Cardiac muscle cell (in vitro differentiated cells and primary cell): ENCODE measurements around the gene BIRC7. TPM values are rescaled to one million over a fixed set of nuclear protein-coding genes. Genes with fewer than 3 reads are reported as not detected.

Experiments used
- DNase-seq, 2 donors: peaks; one replicate each; pipeline versions ENCODE4 v3.0.0 to v3.0.0-alpha.2; 2010 to 2017; ENCODE audit warnings: low read depth in 1 of 2, low spot score in 1 of 2
- H3K27ac ChIP-seq: fragments of 200-600 bp; sonication (generic); 2 replicates; pipeline ENCODE4 v1.5.1; 2016
- H3K27me3 ChIP-seq: fragments of 200-600 bp; sonication (generic); 2 replicates; pipeline ENCODE4 v1.6.0; 2016; ENCODE audit warnings: control low read depth
- H3K36me3 ChIP-seq: fragments of 200-600 bp; sonication (generic); 2 replicates; pipeline ENCODE4 v1.5.1; 2016; ENCODE audit warnings: control low read depth
- H3K4me1 ChIP-seq: fragments of 200-600 bp; sonication (generic); 2 replicates; pipeline ENCODE4 v1.8.1; 2017; ENCODE audit warnings: low read depth, mild to moderate bottlenecking, mixed run types
- H3K4me3 ChIP-seq: fragments of 200-600 bp; sonication (generic); 2 replicates; pipeline ENCODE4 v1.5.1; 2016; ENCODE audit warnings: mild to moderate bottlenecking
- H3K9me3 ChIP-seq: fragments of 200-600 bp; sonication (generic); 2 replicates; pipeline ENCODE4 v1.5.1; 2017; ENCODE audit warnings: low read depth, mild to moderate bottlenecking, control low read depth
- polyA plus RNA-seq: library from polyadenylated mRNA; unstranded; fragments of >200 nt; fragmentation: Nextera tagmentation; extraction: Ambion mirVana; gene quantifications from 2 replicates; pipeline ENCODE4 v1.2.1, GENCODE V29; 2016
- total RNA-seq: library from RNA; depleted of rRNA; stranded (reverse); fragments of >200 nt; gene quantifications from 2 replicates; pipeline ENCODE4 v1.2.3, GENCODE V29; 2016
- TF ChIP-seq, protein P1 (sequence below): IDR thresholded peaks from 2 replicates; pipeline ENCODE4 v1.5.1; 2012; ENCODE audit warnings: low read depth, mild to moderate bottlenecking, low read length

The BIRC7 gene
- total and polyA plus RNA-seq, 2 experiments from 2014 or later, result 0.54 TPM; not detected in 1

DNA sequence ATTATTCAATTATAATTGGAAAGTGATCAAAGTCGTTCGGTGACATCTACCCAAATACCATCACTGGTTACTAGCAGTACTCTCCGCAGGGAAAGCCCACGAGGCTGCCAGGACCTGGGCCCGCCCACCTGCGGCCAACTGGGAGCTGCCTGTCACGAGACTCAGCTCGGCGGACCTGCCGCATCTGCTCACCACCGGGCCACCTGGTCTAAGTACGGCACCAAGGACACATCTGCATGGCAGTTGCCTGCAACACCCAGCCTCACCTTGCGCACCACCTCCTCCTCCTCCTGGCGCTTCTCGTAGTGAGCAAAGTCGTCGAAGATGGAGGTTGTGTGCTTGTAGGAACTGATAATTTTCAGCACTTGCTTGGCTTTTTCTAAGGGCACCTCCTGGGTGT, 33.7 kb upstream of the BIRC7 start:
- H3K36me3 ChIP-seq, result peaks cover 27% of the 10 kb centered on the region
- DNase-seq, result no peak

DNA sequence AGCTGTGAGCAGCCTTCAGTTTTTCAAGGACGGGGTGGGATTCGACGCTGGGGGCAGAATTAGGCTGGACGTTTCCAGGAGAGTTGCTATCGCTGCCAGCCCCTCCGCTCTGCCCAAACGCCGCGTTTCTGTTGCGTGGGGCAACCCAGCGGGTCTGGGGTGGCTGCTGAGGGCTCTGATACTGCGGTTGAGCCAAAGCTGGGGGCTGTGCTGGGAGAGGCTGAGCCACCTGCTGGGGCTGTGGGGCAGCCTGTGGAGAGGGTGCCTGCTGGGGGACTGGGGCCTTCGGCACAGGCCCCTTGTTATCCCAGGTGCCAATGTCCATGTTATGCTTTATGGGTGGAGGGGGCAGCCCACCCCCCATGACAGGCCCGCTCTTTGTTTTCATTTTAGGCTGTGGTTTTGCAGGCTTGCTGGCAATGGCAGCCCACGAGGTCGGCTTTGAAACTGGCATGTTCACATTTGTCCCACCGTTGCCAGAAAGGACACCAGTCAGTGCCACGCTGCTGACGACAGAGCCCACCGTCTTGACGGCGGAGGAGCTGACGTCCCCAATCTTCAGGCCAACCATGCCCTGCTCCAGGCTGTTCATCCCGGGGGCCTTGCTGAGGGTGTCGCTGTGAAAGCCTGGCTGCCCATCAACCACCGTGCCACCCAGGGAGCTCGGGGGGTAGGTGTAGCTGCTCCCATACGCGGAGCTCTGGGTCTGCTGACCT, 32.7 kb upstream of the BIRC7 start:
- Histone ChIP-seq H3K4me1 (peaks cover 9% of the 10 kb centered on the region), H3K4me3 (no peak overlapping the region), H3K36me3 (peaks cover 27% of the 10 kb centered on the region), H3K27me3 (no peaks in the 10 kb centered on the region), H3K27ac (no peak overlapping the region), H3K9me3 (no peaks in the 10 kb centered on the region)
- no peak for DNase-seq
- TF ChIP-seq, protein P1, sequence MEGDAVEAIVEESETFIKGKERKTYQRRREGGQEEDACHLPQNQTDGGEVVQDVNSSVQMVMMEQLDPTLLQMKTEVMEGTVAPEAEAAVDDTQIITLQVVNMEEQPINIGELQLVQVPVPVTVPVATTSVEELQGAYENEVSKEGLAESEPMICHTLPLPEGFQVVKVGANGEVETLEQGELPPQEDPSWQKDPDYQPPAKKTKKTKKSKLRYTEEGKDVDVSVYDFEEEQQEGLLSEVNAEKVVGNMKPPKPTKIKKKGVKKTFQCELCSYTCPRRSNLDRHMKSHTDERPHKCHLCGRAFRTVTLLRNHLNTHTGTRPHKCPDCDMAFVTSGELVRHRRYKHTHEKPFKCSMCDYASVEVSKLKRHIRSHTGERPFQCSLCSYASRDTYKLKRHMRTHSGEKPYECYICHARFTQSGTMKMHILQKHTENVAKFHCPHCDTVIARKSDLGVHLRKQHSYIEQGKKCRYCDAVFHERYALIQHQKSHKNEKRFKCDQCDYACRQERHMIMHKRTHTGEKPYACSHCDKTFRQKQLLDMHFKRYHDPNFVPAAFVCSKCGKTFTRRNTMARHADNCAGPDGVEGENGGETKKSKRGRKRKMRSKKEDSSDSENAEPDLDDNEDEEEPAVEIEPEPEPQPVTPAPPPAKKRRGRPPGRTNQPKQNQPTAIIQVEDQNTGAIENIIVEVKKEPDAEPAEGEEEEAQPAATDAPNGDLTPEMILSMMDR, result no peak

More for the DNA sequence above, 33.7 kb upstream of the BIRC7 start:
- H3K27ac ChIP-seq, result no peak overlapping the region
- peaks cover 9% of the 10 kb centered on the region for H3K4me1 ChIP-seq
- no peaks in the 10 kb centered on the region for H3K27me3 ChIP-seq
- H3K4me3 ChIP-seq, result no peak overlapping the region
- no peaks in the 10 kb centered on the region for H3K9me3 ChIP-seq
- TF ChIP-seq, protein P1, result no peak

DNA sequence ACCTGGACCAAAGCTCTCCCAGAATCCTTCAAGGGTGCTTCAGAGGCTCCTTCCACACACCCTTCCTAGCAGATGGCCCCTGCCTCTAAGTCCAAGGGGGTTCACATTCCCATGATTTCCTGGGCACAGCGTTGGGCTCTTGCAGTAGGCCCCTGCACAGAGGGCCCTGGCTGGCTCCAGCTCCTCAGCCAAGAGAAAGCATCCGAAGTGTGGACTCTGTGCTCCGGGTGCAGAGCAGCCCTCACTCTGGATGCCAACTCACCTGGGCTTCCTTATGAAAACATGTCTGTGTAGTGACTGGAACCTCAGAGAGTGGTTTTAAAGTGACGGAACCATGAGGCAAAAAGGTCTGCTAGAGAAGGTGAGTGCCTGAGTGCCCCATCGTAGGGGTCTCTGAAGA, 31.3 kb upstream of the BIRC7 start:
- Histone ChIP-seq H3K4me1 (no peaks in the 10 kb centered on the region), H3K27ac (no peak overlapping the region), H3K9me3 (no peaks in the 10 kb centered on the region), H3K4me3 (no peak overlapping the region), H3K27me3 (no peaks in the 10 kb centered on the region), H3K36me3 (peaks cover 38% of the 10 kb centered on the region)
- DNase-seq, result no peak
- TF ChIP-seq, protein P1, result no peak

DNA sequence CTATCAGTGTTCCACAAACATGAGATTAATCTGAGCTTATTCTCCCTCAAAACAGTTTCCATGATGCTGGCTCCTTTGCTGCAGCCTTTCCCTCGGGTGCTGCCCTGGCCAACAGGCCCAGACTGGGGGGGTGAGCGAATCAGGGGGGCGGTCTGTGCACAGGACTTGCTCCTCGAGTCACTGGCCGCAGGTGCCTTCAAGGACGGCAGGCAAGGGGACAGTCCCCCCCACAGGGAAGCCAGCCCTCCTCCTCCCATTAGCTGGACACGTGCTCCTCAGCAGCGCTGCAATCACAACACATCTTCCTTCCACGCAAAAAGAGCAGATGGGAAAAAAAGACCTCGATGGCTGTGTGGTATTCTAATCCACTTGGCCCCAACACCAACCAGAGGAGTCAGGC, 29.8 kb upstream of the BIRC7 start:
- Histone ChIP-seq H3K27me3 (no peaks in the 10 kb centered on the region), H3K4me3 (no peak overlapping the region), H3K27ac (no peak overlapping the region), H3K4me1 (no peaks in the 10 kb centered on the region), H3K36me3 (peaks cover 40% of the 10 kb centered on the region), H3K9me3 (no peaks in the 10 kb centered on the region)
- DNase-seq, result no peak
- TF ChIP-seq, protein P1, result no peak

DNA sequence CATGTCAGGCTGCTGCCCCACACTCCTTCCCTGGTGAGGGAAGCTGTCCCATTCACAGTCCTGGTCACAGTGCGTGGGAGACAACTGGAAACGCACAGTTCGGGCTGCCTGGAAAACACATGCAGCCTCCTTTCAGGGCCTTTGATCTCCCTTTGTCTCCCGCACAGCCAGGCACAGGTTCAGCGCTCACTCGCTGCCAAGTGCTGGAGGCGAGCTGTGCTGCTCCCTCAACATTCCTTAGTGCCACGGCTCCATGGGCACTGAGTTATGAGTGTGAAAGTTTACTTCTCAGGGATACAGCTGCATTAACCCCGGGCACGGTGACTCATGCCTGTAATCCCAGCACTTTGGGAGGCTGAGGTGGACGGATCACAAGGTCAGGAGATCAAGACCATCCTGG, 28.8 kb upstream of the BIRC7 start:
- no peaks in the 10 kb centered on the region for H3K27me3 ChIP-seq
- H3K9me3 ChIP-seq, result no peaks in the 10 kb centered on the region
- H3K4me1 ChIP-seq, result no peaks in the 10 kb centered on the region
- no peak overlapping the region for H3K27ac ChIP-seq
- TF ChIP-seq, protein P1, result no peak
- peaks cover 44% of the 10 kb centered on the region for H3K36me3 ChIP-seq
- no peak overlapping the region for H3K4me3 ChIP-seq
- DNase-seq, result no peak
